ENCODE results near the gene AVL9.
"Not testable (repeated sequence)": the region's sequence is repeated elsewhere in the genome, so short reads cannot be mapped to it uniquely, and the experiment has no call there.

The AVL9 gene

DNA sequence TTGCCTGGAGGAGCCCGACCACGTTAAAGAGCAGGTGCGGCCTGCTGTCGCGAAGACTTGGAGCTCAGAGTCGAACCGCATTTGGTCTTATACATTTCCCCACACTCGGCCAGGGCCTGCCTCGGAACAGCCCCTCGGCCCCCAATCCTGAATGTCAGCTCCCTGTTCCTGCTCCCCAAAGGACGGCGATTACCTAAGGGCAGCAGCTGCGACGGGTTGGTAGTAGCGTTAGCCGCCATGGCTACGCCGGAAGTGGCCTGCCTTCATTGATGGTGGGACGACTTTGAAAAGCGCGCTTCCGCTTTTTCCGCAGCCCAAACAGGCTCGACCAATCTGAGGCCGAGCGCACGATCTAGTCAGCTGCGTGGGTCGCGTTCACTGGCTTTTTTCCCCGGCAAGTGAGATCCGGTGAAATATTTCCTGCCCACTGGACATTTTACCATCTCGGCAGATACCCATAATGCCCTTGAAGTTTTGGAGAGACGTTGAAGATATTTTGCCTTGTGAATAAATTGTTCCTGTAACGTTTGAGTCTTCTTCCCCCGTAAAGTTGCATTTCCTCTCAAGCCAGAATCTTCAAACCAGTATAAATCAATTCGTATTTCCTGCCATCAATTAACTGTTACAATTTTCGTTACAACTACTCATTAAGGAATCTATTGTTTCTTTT, 5.0 kb upstream of the AVL9 start, which contains the start of gene LSM5:
Gene LSM5 (minus strand): TSS at position 254 of the 670 bp plus-strand sequence. CDS start 15 bp downstream, at position 239.
- CTCF ChIA-PET, result interaction anchor here (0.8 kb wide), 1 partner anchor 10 kb away, joined by 4 read pairs; no protein-coding TSS in a partner anchor
- TF ChIP-seq ZNF384 (IDR thresholded peaks at IDR 0.05) (no peak), L3MBTL2 (conservative IDR thresholded peaks at IDR 0.05) (peak; percentile 81), ELF4 (IDR thresholded peaks at IDR 0.05) (peak; percentile 65), TARDBP (IDR thresholded peaks at IDR 0.05) (peak; percentile 89), BHLHE40 (IDR thresholded peaks at IDR 0.05; ENCODE audit: borderline replicate concordance) (no peak), ARNT (IDR thresholded peaks at IDR 0.05) (0 out of 2 replicates have a peak, but pooled peaks have one; percentile 6), NFRKB (IDR thresholded peaks at IDR 0.05) (peak; percentile 80)
- POLR2A ChIA-PET, result interaction anchor here (0.9 to 1.0 kb wide), 2 partner anchors 11 to 106 kb away, joined by 3 read pairs; no protein-coding TSS in a partner anchor
- DNase-seq (ENCODE audit: extremely low spot score), result peak; percentile 76

DNA sequence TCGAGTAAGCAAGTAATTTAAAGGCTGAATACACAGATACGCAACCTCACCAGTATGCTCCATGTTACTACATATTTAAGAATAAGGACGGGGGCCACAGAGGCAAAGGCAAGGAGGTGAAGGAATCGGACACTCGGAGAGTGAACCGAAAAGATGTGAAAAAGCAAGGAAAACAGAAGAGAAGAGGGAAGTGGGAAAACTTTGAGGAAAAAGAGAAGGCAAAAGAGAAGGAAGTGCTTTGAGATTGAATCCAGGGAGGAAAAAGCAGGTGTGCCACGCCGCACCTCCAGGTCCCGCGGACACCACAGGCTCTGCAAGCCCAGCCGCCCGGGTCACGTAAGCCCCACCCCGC, 367 bp upstream of the AVL9 start:
- POLR2A ChIA-PET, result interaction anchor here (1.0 to 1.5 kb wide), 3 partner anchors 10 to 567 kb away, joined by 3 to 4 read pairs (median 3); partner anchors contain the start of gene NT5C3A
- CTCF ChIA-PET, result no interaction called here
- no peak for DNase-seq (ENCODE audit: extremely low spot score)
- TF ChIP-seq SP1 (IDR thresholded peaks at IDR 0.05), result no peak
- no peak for TF ChIP-seq CTBP1 (IDR thresholded peaks at IDR 0.05; ENCODE audit: borderline replicate concordance)
- no peak for TF ChIP-seq BHLHE40 (IDR thresholded peaks at IDR 0.05; ENCODE audit: borderline replicate concordance)
- TF ChIP-seq ARNT (IDR thresholded peaks at IDR 0.05), result no peak

DNA sequence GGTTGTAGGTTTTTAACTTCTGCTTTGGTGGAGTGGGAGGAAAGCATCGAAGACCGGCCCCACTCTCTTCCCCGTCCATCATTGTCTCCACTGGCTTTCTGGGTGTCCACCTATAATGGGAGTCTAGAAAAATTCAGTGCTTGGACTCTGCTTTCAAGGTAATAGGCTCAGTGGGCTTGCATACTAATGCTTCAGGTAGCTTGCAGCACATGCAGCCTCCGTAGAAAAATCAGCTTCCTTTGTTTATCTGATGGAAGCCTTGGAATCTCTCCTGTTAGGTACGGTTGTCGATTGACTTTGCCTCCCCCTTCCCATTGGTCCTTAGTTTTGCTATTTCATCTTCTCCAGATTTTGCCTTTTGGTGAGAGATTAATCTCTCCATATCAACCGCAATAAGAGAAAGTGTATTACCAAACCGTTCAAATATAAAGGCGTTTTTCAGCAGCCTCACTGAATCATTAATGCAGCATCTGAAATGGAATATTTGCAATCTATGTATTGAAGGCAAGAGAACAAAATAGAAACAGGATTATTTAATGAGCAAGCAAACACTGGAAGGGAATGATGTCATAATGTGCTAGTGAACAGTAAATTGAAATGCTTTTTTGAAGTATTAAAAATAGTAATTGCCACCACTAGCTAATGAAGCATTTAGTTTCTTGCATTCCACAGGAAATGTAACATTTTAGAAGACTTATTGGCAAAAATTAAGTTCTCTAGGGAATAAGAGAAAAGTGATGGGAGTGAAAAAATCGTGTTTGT, 944 bp downstream of the AVL9 start:
- DNase-seq (ENCODE audit: extremely low spot score), result no peak
- no peak for TF ChIP-seq L3MBTL2 (conservative IDR thresholded peaks at IDR 0.05)
- TF ChIP-seq, protein P1, sequence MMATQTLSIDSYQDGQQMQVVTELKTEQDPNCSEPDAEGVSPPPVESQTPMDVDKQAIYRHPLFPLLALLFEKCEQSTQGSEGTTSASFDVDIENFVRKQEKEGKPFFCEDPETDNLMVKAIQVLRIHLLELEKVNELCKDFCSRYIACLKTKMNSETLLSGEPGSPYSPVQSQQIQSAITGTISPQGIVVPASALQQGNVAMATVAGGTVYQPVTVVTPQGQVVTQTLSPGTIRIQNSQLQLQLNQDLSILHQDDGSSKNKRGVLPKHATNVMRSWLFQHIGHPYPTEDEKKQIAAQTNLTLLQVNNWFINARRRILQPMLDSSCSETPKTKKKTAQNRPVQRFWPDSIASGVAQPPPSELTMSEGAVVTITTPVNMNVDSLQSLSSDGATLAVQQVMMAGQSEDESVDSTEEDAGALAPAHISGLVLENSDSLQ (IDR thresholded peaks at IDR 0.05), result 0 out of 2 replicates have a peak, but pooled peaks have one; percentile 31
- POLR2A ChIA-PET, result interaction anchor here (1.0 to 1.5 kb wide), 3 partner anchors 12 to 566 kb away, joined by 3 to 4 read pairs (median 3); partner anchors contain the start of gene NT5C3A

GRCh38 chr7:32499755-32500154, 4.5 kb downstream of the AVL9 start:
- POLR2A ChIA-PET; DNase-seq (ENCODE audit: extremely low spot score); CTCF ChIA-PET: not testable (repeated sequence)

More for the DNA sequence above, 944 bp downstream of the AVL9 start:
- CTCF ChIA-PET, result no interaction called here

- POLR2A ChIA-PET; CTCF ChIA-PET; DNase-seq (ENCODE audit: extremely low spot score): not testable (repeated sequence)
These were observed 4.9 kb downstream of the AVL9 start for GRCh38 chr7:32500216-32500615.

DNA sequence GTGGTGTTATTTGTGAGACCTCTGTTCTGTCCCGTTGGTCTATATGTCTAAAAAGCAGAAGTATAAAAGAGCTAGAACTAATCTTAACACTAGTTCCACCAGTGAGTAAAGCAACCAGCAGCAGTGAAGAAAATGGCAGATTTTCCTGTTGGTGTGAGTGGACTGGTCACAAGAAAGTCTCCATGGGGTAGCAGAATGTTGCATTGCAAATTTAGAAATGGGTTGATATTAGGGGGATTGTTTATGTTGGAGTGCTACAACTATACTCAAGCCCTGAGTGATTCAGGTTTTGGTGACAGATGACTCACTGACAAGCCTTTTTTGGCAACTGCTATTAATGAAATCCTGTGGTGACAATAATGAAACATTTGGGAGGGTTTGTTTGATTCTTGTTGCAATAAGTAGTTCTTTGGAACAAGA, 5.6 kb downstream of the AVL9 start:
- no peak for DNase-seq (ENCODE audit: extremely low spot score)
- ChIA-PET POLR2A (interaction anchor here (0.6 kb wide), 1 partner anchor 777 kb away, joined by 3 read pairs; no protein-coding TSS in a partner anchor), CTCF (no interaction called here)
- TF ChIP-seq ARNT (IDR thresholded peaks at IDR 0.05), result no peak
- TF ChIP-seq ZNF384 (IDR thresholded peaks at IDR 0.05), result no peak
- no peak for TF ChIP-seq SP1 (IDR thresholded peaks at IDR 0.05)
- no peak for TF ChIP-seq FOXM1 (IDR thresholded peaks at IDR 0.05; ENCODE audit: borderline replicate concordance)
- no peak for TF ChIP-seq CTBP1 (IDR thresholded peaks at IDR 0.05; ENCODE audit: borderline replicate concordance)
- TF ChIP-seq LEF1 (IDR thresholded peaks at IDR 0.05; ENCODE audit: borderline replicate concordance), result no peak
- TF ChIP-seq FOXA1 (IDR thresholded peaks at IDR 0.05), result no peak
- TF ChIP-seq SUZ12 (IDR thresholded peaks at IDR 0.05), result no peak
- TF ChIP-seq, protein P1 (IDR thresholded peaks at IDR 0.05), result no peak
- TF ChIP-seq BHLHE40 (IDR thresholded peaks at IDR 0.05; ENCODE audit: borderline replicate concordance), result no peak
- TF ChIP-seq TARDBP (IDR thresholded peaks at IDR 0.05), result no peak
- no peak for TF ChIP-seq NFRKB (IDR thresholded peaks at IDR 0.05)
- TF ChIP-seq L3MBTL2 (conservative IDR thresholded peaks at IDR 0.05), result no peak
- TF ChIP-seq ELF4 (IDR thresholded peaks at IDR 0.05), result no peak

GRCh38 chr7:32501522-32501921, 6.2 kb downstream of the AVL9 start:
- TF ChIP-seq ARNT (IDR thresholded peaks at IDR 0.05) (no peak), L3MBTL2 (conservative IDR thresholded peaks at IDR 0.05) (no peak), FOXM1 (IDR thresholded peaks at IDR 0.05; ENCODE audit: borderline replicate concordance) (no peak), SUZ12 (IDR thresholded peaks at IDR 0.05) (no peak), CTBP1 (IDR thresholded peaks at IDR 0.05; ENCODE audit: borderline replicate concordance) (no peak), TARDBP (IDR thresholded peaks at IDR 0.05) (no peak), ZNF384 (IDR thresholded peaks at IDR 0.05) (no peak), LEF1 (IDR thresholded peaks at IDR 0.05; ENCODE audit: borderline replicate concordance) (no peak), BHLHE40 (IDR thresholded peaks at IDR 0.05; ENCODE audit: borderline replicate concordance) (no peak), NFRKB (IDR thresholded peaks at IDR 0.05) (no peak), FOXK2 (IDR thresholded peaks at IDR 0.05) (no peak), SP1 (IDR thresholded peaks at IDR 0.05) (no peak), HDGF (IDR thresholded peaks at IDR 0.05; ENCODE audit: borderline replicate concordance) (no peak)
- TF ChIP-seq, protein P1 (IDR thresholded peaks at IDR 0.05), result no peak
- ChIA-PET CTCF (no interaction called here), POLR2A (interaction anchor here (0.6 kb wide), 1 partner anchor 778 kb away, joined by 3 read pairs; no protein-coding TSS in a partner anchor)
- no peak for DNase-seq (ENCODE audit: extremely low spot score)

Measured in HEK293T (cell line).